Amniotic epithelial cell (primary cell): ENCODE measurements around the gene HIVEP3.

ENCODE experiments used
- DNase-seq: peaks from one replicate; pipeline ENCODE4 v3.0.0-alpha.2; 2010; ENCODE audit warnings: low read depth

Gene HIVEP3

GRCh38 chr1:41682845-41683625 lies 235.7 kb downstream of the HIVEP3 start:
- no peak for DNase-seq

GRCh38 chr1:41682149-41682548 lies 236.6 kb downstream of the HIVEP3 start:
- no peak for DNase-seq

- peak; percentile 63 for DNase-seq
Observed at GRCh38 chr1:41681331-41682098, 237.2 kb downstream of the HIVEP3 start.

GRCh38 chr1:41679994-41680393 lies 238.7 kb downstream of the HIVEP3 start:
- no peak for DNase-seq

- no peak for DNase-seq
Observed at GRCh38 chr1:41679531-41679930, 239.2 kb downstream of the HIVEP3 start.

- DNase-seq, result peak; percentile 85
Observed at GRCh38 chr1:41678111-41678878, 240.4 kb downstream of the HIVEP3 start.

DNA sequence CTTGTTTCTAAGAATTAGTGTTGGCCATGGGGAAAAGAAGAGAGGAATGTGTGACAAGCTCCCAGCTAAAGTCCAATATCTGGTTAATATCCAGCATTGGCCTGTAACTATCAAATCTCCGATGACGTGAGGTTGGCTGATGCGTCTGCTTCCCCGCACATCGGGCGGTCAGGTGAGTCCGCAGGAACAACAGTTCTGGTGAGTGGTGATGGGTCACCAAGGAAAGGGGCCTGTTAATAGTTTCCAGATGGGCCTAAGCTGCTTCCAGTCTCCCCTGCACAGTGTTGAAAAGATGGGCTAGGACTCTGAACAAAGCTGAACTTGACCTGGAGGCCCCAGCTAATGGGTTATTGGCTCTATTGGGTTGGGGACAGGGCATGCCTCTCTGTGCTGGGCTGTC lies 241.1 kb downstream of the HIVEP3 start:
- no peak for DNase-seq

- no peak for DNase-seq
Observed at GRCh38 chr1:41675401-41675800, 243.3 kb downstream of the HIVEP3 start.

DNA sequence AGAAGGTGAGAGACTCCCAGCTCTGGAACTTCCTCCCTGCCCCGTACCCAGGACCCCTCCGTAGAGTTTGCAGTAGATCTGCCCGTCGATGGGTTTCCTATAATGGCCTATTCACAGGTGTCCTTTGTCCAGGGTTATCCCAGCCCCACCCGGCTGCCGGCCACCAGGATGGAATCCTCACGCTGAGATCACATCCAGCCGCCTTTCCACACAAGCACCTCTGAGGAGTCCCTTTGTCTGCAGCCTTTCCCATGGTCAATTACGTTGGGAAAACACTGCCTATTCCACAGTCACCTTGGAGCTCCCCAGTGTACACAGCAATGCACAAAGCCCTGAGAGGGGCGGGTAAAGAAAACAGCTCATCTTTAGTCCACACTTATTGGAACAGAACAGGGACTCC lies 244.2 kb downstream of the HIVEP3 start:
- no peak for DNase-seq

DNA sequence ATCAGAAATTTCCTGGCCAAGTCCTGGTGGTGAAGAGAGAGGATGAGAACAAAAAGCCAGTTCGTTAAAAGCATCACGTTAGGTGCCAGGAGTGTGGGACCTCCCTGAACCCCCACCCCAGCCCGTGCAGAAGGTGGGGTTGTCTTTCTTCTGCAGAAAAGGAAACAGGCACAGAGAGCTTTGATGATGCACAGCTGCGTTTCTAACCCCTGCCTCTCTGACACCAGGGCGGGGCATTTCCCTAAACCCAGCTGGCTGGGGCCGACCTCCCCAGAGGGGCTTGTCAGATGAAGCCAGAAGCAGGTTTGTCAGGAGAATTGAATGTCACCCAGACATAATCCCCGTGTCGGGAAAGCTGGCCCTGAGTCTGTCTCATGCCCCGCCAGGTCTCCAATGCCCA lies 244.9 kb downstream of the HIVEP3 start:
- no peak for DNase-seq

DNA sequence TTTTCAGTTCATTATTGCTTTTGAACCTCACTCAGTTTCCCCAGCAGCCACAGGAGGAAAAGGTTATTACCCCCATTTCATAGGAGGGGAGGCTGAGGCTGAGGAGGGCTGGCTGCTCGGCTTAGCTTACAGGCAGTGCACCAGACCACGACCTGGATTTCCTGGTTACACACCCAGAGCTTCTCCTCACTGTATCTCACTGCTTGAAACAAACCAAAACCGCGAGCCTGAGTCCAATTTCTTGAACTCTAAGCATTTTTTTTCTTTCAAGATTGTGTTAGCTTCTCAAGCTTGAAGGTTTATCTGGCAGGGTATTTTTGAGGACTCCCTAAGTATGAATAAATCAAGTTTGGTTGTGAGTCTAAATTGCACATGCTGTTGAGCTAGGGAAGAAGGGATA lies 245.3 kb downstream of the HIVEP3 start:
- DNase-seq, result peak; percentile 85

DNA sequence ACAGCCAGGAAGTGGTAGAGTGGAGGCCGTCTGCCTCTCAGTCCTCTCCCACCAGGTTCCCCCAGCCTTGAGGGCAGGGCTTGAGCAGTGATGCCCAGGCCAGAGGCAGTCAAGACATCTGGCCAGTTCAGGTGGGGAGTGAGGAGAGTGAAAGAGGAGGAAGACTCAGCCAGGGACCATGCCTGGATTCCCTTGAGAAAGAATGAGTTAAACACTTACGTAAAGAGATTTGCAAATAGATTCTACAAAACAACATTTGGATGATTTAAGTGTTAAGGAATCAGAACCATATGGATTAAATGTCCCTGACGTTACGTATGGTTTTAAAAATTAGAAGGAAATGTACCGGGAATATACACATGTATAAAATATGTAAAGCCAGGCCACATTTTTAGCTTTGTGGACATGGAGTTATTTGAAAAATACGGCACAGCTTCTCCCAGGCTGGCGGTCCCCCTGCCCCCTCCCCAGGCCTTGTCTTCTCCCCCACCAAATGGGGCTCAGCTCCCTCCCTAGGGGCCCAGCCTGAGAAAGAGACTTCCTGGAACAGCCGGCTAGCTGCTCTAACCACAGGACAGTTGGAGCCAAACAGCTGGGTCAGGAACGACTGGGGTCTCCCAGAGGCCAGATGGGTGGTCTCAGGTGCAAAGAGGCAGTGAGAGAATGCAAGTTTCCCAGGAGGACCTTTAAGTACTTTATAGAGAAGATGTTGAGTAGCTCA lies 245.9 kb downstream of the HIVEP3 start:
- DNase-seq, result peak; percentile 84

DNA sequence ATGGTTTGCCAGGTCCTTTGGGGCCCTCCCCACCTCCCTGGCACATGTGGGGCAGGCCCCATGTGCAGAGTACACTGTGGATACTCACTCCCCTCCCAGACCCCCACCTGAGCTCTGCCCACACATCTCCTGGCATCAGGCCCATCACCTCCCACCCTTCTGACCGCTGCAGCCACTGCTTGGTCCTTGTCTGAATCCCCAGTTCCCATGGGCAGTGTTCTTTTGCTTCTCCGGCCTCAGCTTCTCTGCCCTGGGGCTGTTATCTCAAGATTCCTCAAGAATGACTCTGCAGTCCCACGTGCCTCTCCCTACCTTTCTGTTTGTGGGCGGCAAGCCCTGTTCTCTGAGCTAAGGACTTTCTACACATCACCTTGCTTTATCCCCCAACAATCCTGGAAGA lies 246.5 kb downstream of the HIVEP3 start:
- DNase-seq, result peak; percentile 92

GRCh38 chr1:41671116-41671755 lies 247.5 kb downstream of the HIVEP3 start:
- no peak for DNase-seq

- DNase-seq, result peak; percentile 70
Observed at GRCh38 chr1:41670217-41670957, 248.3 kb downstream of the HIVEP3 start.

GRCh38 chr1:41668967-41669366 lies 249.8 kb downstream of the HIVEP3 start:
- DNase-seq, result no peak

GRCh38 chr1:41668054-41668660 lies 250.6 kb downstream of the HIVEP3 start:
- no peak for DNase-seq

- no peak for DNase-seq
Observed at GRCh38 chr1:41666981-41667631, 251.6 kb downstream of the HIVEP3 start.

GRCh38 chr1:41665962-41666917 lies 252.5 kb downstream of the HIVEP3 start:
- DNase-seq, result no peak
